HG03575 (cell line): ENCODE measurements around the gene CHCHD10.

Source experiments
- ATAC-seq: cut with Tn5 transposase; IDR thresholded peaks from one replicate; pipeline ENCODE4 v1.9.1; 2021; ENCODE audit not compliant: unreplicated experiment, insufficient number of reproducible peaks, low FRiP score; ENCODE audit errors: extremely low read depth

The CHCHD10 gene

GRCh38 chr22:23774922-23775436 lies 7.2 kb upstream of the CHCHD10 start:
- ATAC-seq, result no peak

GRCh38 chr22:23774114-23774921 lies 6.5 kb upstream of the CHCHD10 start:
- no peak for ATAC-seq

GRCh38 chr22:23773483-23774113 lies 5.8 kb upstream of the CHCHD10 start:
- ATAC-seq, result no peak

- no peak for ATAC-seq
These were observed 5.1 kb upstream of the CHCHD10 start, which contains the start of gene MMP11 for GRCh38 chr22:23772649-23773473. MMP11 (plus strand) TSS chr22:23772849; CDS start chr22:23772871, 22 bp downstream.

GRCh38 chr22:23772315-23772648 lies 4.5 kb upstream of the CHCHD10 start:
- ATAC-seq, result no peak

- ATAC-seq, result no peak
These were observed 1.7 kb upstream of the CHCHD10 start for GRCh38 chr22:23769321-23769965.

- ATAC-seq, result no peak
These were observed 484 bp downstream of the CHCHD10 start for GRCh38 chr22:23767303-23767672.

GRCh38 chr22:23764899-23765881 lies 2.6 kb downstream of the CHCHD10 start:
- ATAC-seq, result no peak

- no peak for ATAC-seq
These were observed 3.8 kb downstream of the CHCHD10 start for GRCh38 chr22:23763954-23764353.

GRCh38 chr22:23763579-23763945 lies 4.2 kb downstream of the CHCHD10 start:
- no peak for ATAC-seq

- no peak for ATAC-seq
These were observed 4.8 kb downstream of the CHCHD10 start, which contains the start of gene C22orf15 for GRCh38 chr22:23762842-23763578. C22orf15 (plus strand) TSS chr22:23762990; CDS start chr22:23763307, 317 bp downstream.

GRCh38 chr22:23760056-23760455 lies 7.7 kb downstream of the CHCHD10 start:
- ATAC-seq, result no peak

GRCh38 chr22:23759566-23759965 lies 8.2 kb downstream of the CHCHD10 start:
- no peak for ATAC-seq

- no peak for ATAC-seq
These were observed 10.9 kb downstream of the CHCHD10 start for GRCh38 chr22:23756891-23757290.

- no peak for ATAC-seq
These were observed 12.1 kb downstream of the CHCHD10 start for GRCh38 chr22:23755711-23756110.

- no peak for ATAC-seq
These were observed 12.7 kb downstream of the CHCHD10 start for GRCh38 chr22:23754980-23755636.
